HUES6 (cell line): ENCODE data around the gene EPO.

Experiments used
- H3K27ac ChIP-seq: 2 replicates; pipeline ENCODE4 v1.7.0; 2013; ENCODE audit warnings: low read depth, mild to moderate bottlenecking, low read length, inconsistent platforms
- H3K27me3 ChIP-seq: 2 replicates; pipeline ENCODE4 v1.6.1; 2013; ENCODE audit warnings: low read length; ENCODE audit not compliant: control insufficient read depth, insufficient read depth
- H3K36me3 ChIP-seq: 2 replicates; pipeline ENCODE4 v1.6.1; 2013; ENCODE audit warnings: low read length; ENCODE audit not compliant: control insufficient read depth, insufficient read depth
- H3K4me1 ChIP-seq: 2 replicates; pipeline ENCODE4 v1.6.1; 2013; ENCODE audit warnings: low read length; ENCODE audit not compliant: control insufficient read depth, insufficient read depth
- H3K4me3 ChIP-seq: 2 replicates; pipeline ENCODE4 v1.5.1; 2013; ENCODE audit warnings: low read depth, low read length
- H3K9ac ChIP-seq: one replicate; pipeline ENCODE4 v1.6.1; 2013; ENCODE audit warnings: mild to moderate bottlenecking, low read length
- H3K9me3 ChIP-seq: 2 replicates; pipeline ENCODE4 v1.6.1; 2013; ENCODE audit warnings: low read depth, low read length; ENCODE audit not compliant: control insufficient read depth, insufficient read depth

Gene EPO

GRCh38 chr7:100685049-100685605, 35.1 kb upstream of the EPO start:
- no peaks in the 10 kb centered on the region for H3K27me3 ChIP-seq
- no peak overlapping the region for H3K4me3 ChIP-seq
- peaks cover 95% of the 10 kb centered on the region for H3K36me3 ChIP-seq
- no peaks in the 10 kb centered on the region for H3K9me3 ChIP-seq
- peaks cover 19% of the 10 kb centered on the region; the same call in 1 of the 2 replicates for H3K4me1 ChIP-seq
- no peak overlapping the region for H3K9ac ChIP-seq
- no peak overlapping the region for H3K27ac ChIP-seq

- Histone ChIP-seq H3K27ac (no peak overlapping the region), H3K4me3 (no peak overlapping the region), H3K27me3 (no peaks in the 10 kb centered on the region), H3K9ac (no peak overlapping the region), H3K4me1 (peaks cover 14% of the 10 kb centered on the region; the same call in 1 of the 2 replicates), H3K36me3 (peaks cover 90% of the 10 kb centered on the region), H3K9me3 (no peaks in the 10 kb centered on the region)
Observed at GRCh38 chr7:100685631-100686145, 34.6 kb upstream of the EPO start.

- Histone ChIP-seq H3K36me3 (peaks cover 89% of the 10 kb centered on the region), H3K4me3 (no peak overlapping the region)
Observed at GRCh38 chr7:100686201-100686821, 34.0 kb upstream of the EPO start.

GRCh38 chr7:100686822-100687211, 33.5 kb upstream of the EPO start:
- H3K4me3 ChIP-seq: no peak overlapping the region
- no peak overlapping the region for H3K9ac ChIP-seq
- H3K9me3 ChIP-seq: no peaks in the 10 kb centered on the region
- peaks cover 19% of the 10 kb centered on the region for H3K4me1 ChIP-seq
- peaks cover 84% of the 10 kb centered on the region for H3K36me3 ChIP-seq
- H3K27me3 ChIP-seq: no peaks in the 10 kb centered on the region
- no peak overlapping the region for H3K27ac ChIP-seq

More at GRCh38 chr7:100686201-100686821, 34.0 kb upstream of the EPO start:
- Histone ChIP-seq H3K4me1 (peaks cover 17% of the 10 kb centered on the region; the same call in 1 of the 2 replicates), H3K9ac (no peak overlapping the region), H3K27me3 (no peaks in the 10 kb centered on the region), H3K27ac (no peak overlapping the region), H3K9me3 (no peaks in the 10 kb centered on the region)

GRCh38 chr7:100687261-100687660, 33.0 kb upstream of the EPO start:
- Histone ChIP-seq H3K27ac (no peak overlapping the region), H3K4me1 (peaks cover 19% of the 10 kb centered on the region), H3K4me3 (no peak overlapping the region), H3K27me3 (no peaks in the 10 kb centered on the region), H3K9me3 (no peaks in the 10 kb centered on the region), H3K9ac (no peak overlapping the region), H3K36me3 (peaks cover 80% of the 10 kb centered on the region)

- Histone ChIP-seq H3K27ac (no peak overlapping the region), H3K4me1 (peaks cover 20% of the 10 kb centered on the region), H3K36me3 (peaks cover 74% of the 10 kb centered on the region), H3K27me3 (no peaks in the 10 kb centered on the region), H3K9me3 (no peaks in the 10 kb centered on the region), H3K4me3 (no peak overlapping the region), H3K9ac (no peak overlapping the region)
Observed at GRCh38 chr7:100687751-100688300, 32.4 kb upstream of the EPO start.

- no peak overlapping the region for H3K27ac ChIP-seq
- H3K36me3 ChIP-seq: peaks cover 69% of the 10 kb centered on the region
- H3K4me3 ChIP-seq: no peak overlapping the region
- peaks cover 22% of the 10 kb centered on the region for H3K4me1 ChIP-seq
- no peak overlapping the region for H3K9ac ChIP-seq
- no peaks in the 10 kb centered on the region for H3K27me3 ChIP-seq
- H3K9me3 ChIP-seq: no peaks in the 10 kb centered on the region
Observed at GRCh38 chr7:100688326-100688860, 31.9 kb upstream of the EPO start.

- no peak overlapping the region for H3K4me3 ChIP-seq
- H3K4me1 ChIP-seq: peaks cover 22% of the 10 kb centered on the region
- H3K27me3 ChIP-seq: no peaks in the 10 kb centered on the region
- H3K9ac ChIP-seq: no peak overlapping the region
- peaks cover 58% of the 10 kb centered on the region for H3K36me3 ChIP-seq
- no peaks in the 10 kb centered on the region for H3K9me3 ChIP-seq
- H3K27ac ChIP-seq: no peak overlapping the region
Observed at GRCh38 chr7:100689230-100690135, 30.8 kb upstream of the EPO start.

GRCh38 chr7:100691676-100692577, 28.3 kb upstream of the EPO start:
- peak overlapping the region; percentile 98 for H3K4me3 ChIP-seq
- H3K27ac ChIP-seq: no peak overlapping the region; the same call in 1 of the 2 replicates
- H3K9ac ChIP-seq: peak overlapping the region; percentile 97
- peaks cover 28% of the 10 kb centered on the region for H3K4me1 ChIP-seq
- peaks cover 33% of the 10 kb centered on the region for H3K36me3 ChIP-seq
- no peaks in the 10 kb centered on the region; the same call in 1 of the 2 replicates for H3K27me3 ChIP-seq
- H3K9me3 ChIP-seq: no peaks in the 10 kb centered on the region

- Histone ChIP-seq H3K4me1 (peaks cover 28% of the 10 kb centered on the region), H3K4me3 (peak overlapping the region; percentile 98), H3K27ac (peak overlapping the region; percentile 87; the same call in 1 of the 2 replicates), H3K9me3 (no peaks in the 10 kb centered on the region), H3K9ac (peak overlapping the region; percentile 97), H3K36me3 (peaks cover 27% of the 10 kb centered on the region), H3K27me3 (no peaks in the 10 kb centered on the region; the same call in 1 of the 2 replicates)
Observed at GRCh38 chr7:100692578-100692961, 27.7 kb upstream of the EPO start.
